Subcutaneous abdominal adipose tissue (tissue), 5 donors: ENCODE results near the gene ABLIM2.

Source experiments
- H3K27ac ChIP-seq: one replicate; pipeline ENCODE4 v1.7.0; 2013; ENCODE audit warnings: low read depth, mild to moderate bottlenecking, inconsistent platforms, low read length, moderate library complexity
- H3K27me3 ChIP-seq, 5 donors: one replicate each; pipeline ENCODE4 v1.7.0; 2013; ENCODE audit warnings: low read length in 5 of 5, inconsistent platforms in 1 of 5; ENCODE audit not compliant: control insufficient read depth in 5 of 5, insufficient read depth in 4 of 5
- H3K36me3 ChIP-seq, 5 donors: one replicate each; pipeline ENCODE4 v1.7.0; 2013; ENCODE audit warnings: low read length in 5 of 5; ENCODE audit not compliant: control insufficient read depth in 5 of 5, insufficient read depth in 5 of 5
- H3K4me1 ChIP-seq, 5 donors: one replicate each; pipeline ENCODE4 v1.7.0; 2013; ENCODE audit warnings: low read length in 5 of 5, mild to moderate bottlenecking in 3 of 5, moderate library complexity in 1 of 5; ENCODE audit not compliant: control insufficient read depth in 5 of 5, insufficient read depth in 5 of 5
- H3K4me3 ChIP-seq, 5 donors: one replicate each; pipeline ENCODE4 v1.7.0; 2013; ENCODE audit warnings: low read length in 5 of 5, low read depth in 1 of 5
- H3K9ac ChIP-seq, 5 donors: one replicate each; pipeline ENCODE4 v1.7.0; 2013; ENCODE audit warnings: low read length in 5 of 5, mild to moderate bottlenecking in 4 of 5, moderate library complexity in 3 of 5
- H3K9me3 ChIP-seq, 5 donors: one replicate each; pipeline ENCODE4 v1.7.0; 2013; ENCODE audit warnings: low read length in 5 of 5; ENCODE audit not compliant: control insufficient read depth in 5 of 5
- donor health status: healthy.
- donor health status: healthy.
- donor health status: healthy.
- donor health status: healthy.
- donor health status: healthy.

Gene ABLIM2

DNA sequence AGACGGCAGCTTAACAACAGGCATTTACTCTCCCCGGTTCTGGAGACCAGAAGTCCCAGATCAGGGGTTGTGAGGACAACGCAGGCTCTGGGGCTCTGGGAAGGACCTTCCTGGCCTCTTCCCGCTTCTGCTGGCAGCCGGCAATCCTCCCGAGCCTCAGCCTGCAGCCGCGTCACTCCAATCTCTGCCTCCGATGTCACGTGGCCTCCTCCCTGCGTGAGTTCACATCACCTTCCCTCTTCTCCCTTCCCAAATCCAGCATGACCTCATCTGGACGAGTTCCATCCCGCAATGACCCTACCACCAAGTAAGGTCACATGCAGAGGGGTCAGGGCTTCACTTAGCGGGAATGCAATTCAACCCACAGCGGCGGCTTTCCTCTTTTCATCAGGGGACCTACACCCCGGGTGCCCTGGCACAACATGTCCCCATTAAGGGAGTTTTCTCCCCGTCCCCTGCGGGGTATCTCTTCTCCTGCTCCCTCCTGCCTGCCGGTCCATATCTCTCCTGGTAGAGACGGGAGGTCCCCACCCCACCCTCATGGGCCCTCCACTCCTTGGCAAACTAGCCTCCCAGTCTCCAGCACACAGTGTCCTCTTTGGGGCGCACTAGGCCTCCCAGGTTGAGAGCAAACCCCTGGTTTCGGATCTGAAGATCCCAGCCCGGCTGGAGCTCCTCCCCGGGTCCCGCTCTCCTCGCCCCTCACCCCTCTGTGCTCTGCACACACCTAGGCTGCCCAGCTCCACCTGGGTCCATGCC, 25.5 kb downstream of the ABLIM2 start:
- Histone ChIP-seq H3K9me3 (peaks cover 0 to 2% (median 0%) of the 10 kb centered on the region in 5 donors), H3K36me3 (no peaks in the 10 kb centered on the region), H3K4me1 (peaks cover 0 to 11% (median 3%) of the 10 kb centered on the region in 5 donors), H3K9ac (no peak overlapping the region), H3K27ac (no peak overlapping the region), H3K4me3 (no peak overlapping the region), H3K27me3 (peaks cover 0 to 21% (median 15%) of the 10 kb centered on the region in 5 donors)

GRCh38 chr4:8132400-8132799, 26.2 kb downstream of the ABLIM2 start:
- H3K4me1 ChIP-seq = peaks cover 0 to 11% (median 3%) of the 10 kb centered on the region in 5 donors
- H3K36me3 ChIP-seq = no peaks in the 10 kb centered on the region
- no peak overlapping the region for H3K27ac ChIP-seq
- H3K4me3 ChIP-seq = no peak overlapping the region
- peaks cover 0 to 22% (median 15%) of the 10 kb centered on the region in 5 donors for H3K27me3 ChIP-seq
- peaks cover 0 to 2% (median 0%) of the 10 kb centered on the region in 5 donors for H3K9me3 ChIP-seq
- no peak overlapping the region for H3K9ac ChIP-seq

GRCh38 chr4:8131826-8132225, 26.8 kb downstream of the ABLIM2 start:
- no peak overlapping the region for H3K9ac ChIP-seq
- no peaks in the 10 kb centered on the region for H3K36me3 ChIP-seq
- peaks cover 0 to 11% (median 3%) of the 10 kb centered on the region in 5 donors for H3K4me1 ChIP-seq
- no peak overlapping the region for H3K4me3 ChIP-seq
- peaks cover 0 to 24% (median 15%) of the 10 kb centered on the region in 5 donors for H3K27me3 ChIP-seq
- peaks cover 0 to 2% (median 0%) of the 10 kb centered on the region in 5 donors for H3K9me3 ChIP-seq
- no peak overlapping the region for H3K27ac ChIP-seq

GRCh38 chr4:8131210-8131609, 27.4 kb downstream of the ABLIM2 start:
- Histone ChIP-seq H3K9me3 (peaks cover 0 to 2% (median 0%) of the 10 kb centered on the region in 5 donors), H3K9ac (no peak overlapping the region), H3K4me3 (no peak overlapping the region), H3K27me3 (peaks cover 0 to 24% (median 15%) of the 10 kb centered on the region in 5 donors), H3K36me3 (no peaks in the 10 kb centered on the region), H3K4me1 (peaks cover 0 to 11% (median 3%) of the 10 kb centered on the region in 5 donors), H3K27ac (no peak overlapping the region)

DNA sequence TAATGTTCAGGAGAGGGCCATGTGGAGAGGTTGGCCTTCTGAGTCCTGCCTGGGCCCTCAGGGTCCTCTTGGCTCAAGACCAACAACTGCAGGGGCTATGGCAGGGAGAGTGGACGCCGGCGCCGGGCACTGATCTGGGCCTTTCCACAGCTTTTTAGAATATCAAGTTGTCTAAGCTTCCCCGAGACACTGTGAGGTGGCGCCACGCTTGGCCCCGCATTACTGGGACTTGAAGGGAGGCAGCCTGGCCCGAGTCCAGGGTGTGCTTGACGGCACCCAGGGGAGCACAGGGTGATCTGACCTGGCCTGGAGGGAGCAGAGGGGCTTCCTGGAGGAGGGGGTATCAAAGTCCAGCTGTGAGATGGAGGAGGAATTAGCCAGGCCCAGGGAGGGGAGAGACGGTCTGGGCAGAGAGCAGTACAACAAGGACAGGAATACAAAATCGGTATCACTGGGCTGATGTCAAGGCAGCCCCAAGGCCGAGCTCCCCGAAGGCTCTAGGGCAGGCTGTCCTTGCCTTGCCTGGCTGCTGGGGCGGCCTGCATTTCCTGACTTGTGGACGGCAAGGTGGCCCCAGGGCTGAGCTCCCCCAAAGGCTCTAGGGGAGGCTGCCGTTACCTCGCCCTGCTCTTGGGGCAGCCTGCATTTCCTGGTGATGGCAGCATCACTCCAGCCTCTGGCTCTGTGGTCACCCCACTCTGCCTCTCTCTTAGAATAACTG, 28.1 kb downstream of the ABLIM2 start:
- Histone ChIP-seq H3K27ac (no peak overlapping the region), H3K4me1 (peaks cover 0 to 11% (median 3%) of the 10 kb centered on the region in 5 donors), H3K27me3 (peaks cover 2 to 24% (median 15%) of the 10 kb centered on the region in 5 donors), H3K9ac (peak overlapping the region in 1 of 5 donors; percentile 30), H3K9me3 (peaks cover 0 to 2% (median 0%) of the 10 kb centered on the region in 5 donors), H3K36me3 (no peaks in the 10 kb centered on the region), H3K4me3 (no peak overlapping the region)

DNA sequence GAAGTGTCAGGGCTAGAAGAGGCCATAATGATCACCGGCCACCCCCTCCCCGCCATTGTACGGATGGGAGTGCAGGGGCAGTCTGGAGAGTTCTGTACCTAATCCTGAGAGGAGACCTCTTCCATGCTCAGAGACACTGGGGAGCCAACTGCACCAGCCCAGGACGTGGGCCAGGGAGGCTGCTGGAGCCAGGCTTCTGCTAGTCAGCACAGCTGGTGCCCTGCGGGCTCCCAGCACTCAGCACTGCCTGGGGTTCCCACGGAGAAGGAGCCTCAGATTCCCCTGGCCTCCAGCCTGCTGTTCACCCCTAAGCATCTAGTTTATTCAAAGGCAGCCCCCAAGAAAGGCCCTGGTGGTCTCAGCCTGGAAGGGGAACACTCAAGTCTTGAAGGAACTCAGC, 28.8 kb downstream of the ABLIM2 start:
- H3K27ac ChIP-seq = no peak overlapping the region
- no peak overlapping the region for H3K4me3 ChIP-seq
- peaks cover 0 to 2% (median 0%) of the 10 kb centered on the region in 5 donors for H3K9me3 ChIP-seq
- H3K36me3 ChIP-seq = peaks cover 0 to 3% (median 0%) of the 10 kb centered on the region in 5 donors
- H3K27me3 ChIP-seq = peaks cover 5 to 24% (median 15%) of the 10 kb centered on the region in 5 donors
- peaks cover 0 to 11% (median 3%) of the 10 kb centered on the region in 5 donors for H3K4me1 ChIP-seq
- H3K9ac ChIP-seq = no peak overlapping the region

DNA sequence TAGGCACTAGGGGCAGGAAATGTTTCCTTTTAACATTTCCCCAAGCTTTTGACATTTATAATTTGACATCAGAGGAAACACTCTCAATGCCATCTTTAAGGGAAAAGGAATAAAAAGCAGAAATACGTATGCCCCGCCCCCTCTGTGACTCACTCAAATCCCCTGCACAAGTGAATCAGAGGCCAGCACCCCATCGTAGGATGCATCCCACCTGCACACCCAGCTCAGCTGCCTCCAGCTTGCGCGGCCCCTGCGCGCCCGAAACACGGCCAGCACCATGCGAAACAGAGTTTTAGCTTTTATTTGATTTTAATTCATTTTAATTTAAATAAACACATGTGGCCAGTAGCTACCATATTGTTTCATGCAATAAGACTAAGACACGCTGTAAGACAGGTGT, 29.5 kb downstream of the ABLIM2 start:
- Histone ChIP-seq H3K36me3 (peaks cover 0 to 3% (median 0%) of the 10 kb centered on the region in 5 donors), H3K9me3 (peaks cover 0 to 2% (median 0%) of the 10 kb centered on the region in 5 donors), H3K9ac (no peak overlapping the region), H3K27me3 (peaks cover 5 to 23% (median 19%) of the 10 kb centered on the region in 5 donors), H3K27ac (no peak overlapping the region), H3K4me3 (no peak overlapping the region), H3K4me1 (peaks cover 0 to 10% (median 3%) of the 10 kb centered on the region in 5 donors)

DNA sequence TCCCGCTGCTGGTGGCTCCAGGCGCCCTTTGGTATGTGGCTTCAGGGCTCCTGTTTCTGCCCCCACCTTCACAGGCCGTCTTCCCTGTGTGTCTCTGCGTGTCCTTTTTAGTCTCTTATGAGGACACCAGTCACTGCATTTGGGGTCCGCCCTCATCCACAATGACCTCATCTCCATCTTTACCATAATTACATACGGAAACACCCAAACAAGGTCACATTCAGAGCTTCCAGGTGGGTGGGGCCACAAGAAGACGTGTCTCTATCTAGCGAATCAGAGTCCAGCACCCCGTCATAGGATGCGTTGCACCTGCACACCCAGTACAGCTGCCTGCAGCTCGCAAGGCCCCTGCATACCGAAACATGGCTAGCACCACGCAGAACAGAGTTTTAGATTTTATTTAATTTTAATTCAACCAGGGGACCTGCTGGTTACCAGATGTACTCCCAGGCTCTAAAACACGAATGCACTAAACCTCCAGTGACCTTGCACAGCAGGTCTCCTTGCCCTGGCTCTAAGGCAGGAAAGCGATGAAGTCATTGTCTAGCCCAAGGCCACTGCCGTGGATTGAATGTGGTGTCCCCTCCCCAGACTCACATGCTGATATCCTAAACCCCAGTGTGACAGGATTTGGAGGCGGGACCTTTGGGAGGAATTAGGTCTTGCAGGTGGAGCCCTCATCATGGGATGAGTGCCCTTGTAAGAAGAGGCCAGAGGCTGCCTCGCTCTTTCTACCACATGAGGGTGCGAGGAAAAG, 30.3 kb downstream of the ABLIM2 start:
- Histone ChIP-seq H3K9ac (no peak overlapping the region), H3K4me1 (peaks cover 0 to 12% (median 3%) of the 10 kb centered on the region in 5 donors), H3K4me3 (no peak overlapping the region), H3K27ac (no peak overlapping the region), H3K27me3 (peaks cover 0 to 17% (median 11%) of the 10 kb centered on the region in 5 donors), H3K36me3 (peaks cover 0 to 3% (median 0%) of the 10 kb centered on the region in 5 donors), H3K9me3 (no peaks in the 10 kb centered on the region)

GRCh38 chr4:8127051-8127826, 31.4 kb downstream of the ABLIM2 start:
- Histone ChIP-seq H3K9me3 (no peaks in the 10 kb centered on the region), H3K4me1 (peaks cover 0 to 7% (median 0%) of the 10 kb centered on the region in 5 donors), H3K27ac (no peak overlapping the region), H3K27me3 (peaks cover 0 to 11% (median 8%) of the 10 kb centered on the region in 5 donors), H3K9ac (no peak overlapping the region), H3K4me3 (no peak overlapping the region), H3K36me3 (peaks cover 0 to 3% (median 0%) of the 10 kb centered on the region in 5 donors)
